ENCODE results near the gene CCDC194. TPM values are rescaled to one million over a fixed set of nuclear protein-coding genes. Genes with fewer than 3 reads are reported as not detected.
A peak's percentile ranks its signal among the peaks of the same experiment; 100 is the strongest.

The CCDC194 gene
- total and polyA plus RNA-seq, 4 donors, result 0.12 to 0.50 TPM; not detected in 2

- H3K4me3 ChIP-seq (ENCODE audit: low read depth in 1 of 3, low read length in 3 of 3), result no peak overlapping the region
- 97% methylated on average over 7 of the region's 7 CpGs for WGBS
- TF ChIP-seq MAX (IDR thresholded peaks at IDR 0.05), result no peak
- no peak for TF ChIP-seq ZBTB33 (IDR thresholded peaks at IDR 0.05)
- no peak for TF ChIP-seq HNF4A (conservative IDR thresholded peaks at IDR 0.05)
- TF ChIP-seq FOXA2 (IDR thresholded peaks at IDR 0.05), result no peak
- no peak for TF ChIP-seq YY1 (IDR thresholded peaks at IDR 0.05)
- no peak for TF ChIP-seq SP1 (IDR thresholded peaks at IDR 0.05)
- no peaks in the 10 kb centered on the region for H3K9me3 ChIP-seq (ENCODE audit: control insufficient read depth in 4 of 4, low read length in 3 of 4)
- no peak for DNase-seq (ENCODE audit: low spot score)
- peaks cover 8 to 22% (median 15%) of the 10 kb centered on the region in 4 donors for H3K4me1 ChIP-seq (ENCODE audit: control insufficient read depth in 4 of 4, insufficient read depth in 4 of 4, low read length in 3 of 4)
- H3K27ac ChIP-seq (ENCODE audit: low read depth in 1 of 2, low read length in 2 of 2), result no peak overlapping the region
- peaks cover 0 to 3% (median 0%) of the 10 kb centered on the region in 4 donors for H3K36me3 ChIP-seq (ENCODE audit: control insufficient read depth in 4 of 4, insufficient read depth in 3 of 4, low read depth in 1 of 4, low read length in 3 of 4)
- H3K9ac ChIP-seq (ENCODE audit: low read depth in 1 of 2, low read length in 2 of 2), result no peak overlapping the region
- no peaks in the 10 kb centered on the region for H3K27me3 ChIP-seq (ENCODE audit: control insufficient read depth in 4 of 4, insufficient read depth in 4 of 4, low read length in 3 of 4)
Observed at GRCh38 chr19:17341845-17342244, 52.2 kb downstream of the CCDC194 start.

GRCh38 chr19:17341386-17341785, 52.6 kb downstream of the CCDC194 start:
- peaks cover 0 to 3% (median 0%) of the 10 kb centered on the region in 4 donors for H3K36me3 ChIP-seq (ENCODE audit: control insufficient read depth in 4 of 4, insufficient read depth in 3 of 4, low read depth in 1 of 4, low read length in 3 of 4)
- DNase-seq (ENCODE audit: low spot score), result no peak
- H3K4me1 ChIP-seq (ENCODE audit: control insufficient read depth in 4 of 4, insufficient read depth in 4 of 4, low read length in 3 of 4), result peaks cover 8 to 25% (median 17%) of the 10 kb centered on the region in 4 donors
- TF ChIP-seq FOXA2 (IDR thresholded peaks at IDR 0.05) (no peak), FOXA1 (IDR thresholded peaks at IDR 0.05) (no peak), JUND (IDR thresholded peaks at IDR 0.05) (no peak), RXRA (IDR thresholded peaks at IDR 0.05) (no peak), CTCF (IDR thresholded peaks at IDR 0.05; ENCODE audit: low read depth, low read length, missing input control) (no peak), GABPA (IDR thresholded peaks at IDR 0.05 in 1 of 2, conservative IDR thresholded peaks at IDR 0.05 in 1 of 2) (no peak)
- no peak overlapping the region for H3K9ac ChIP-seq (ENCODE audit: low read depth in 1 of 2, low read length in 2 of 2)
- 95% methylated on average over 15 of the region's 15 CpGs for WGBS
- H3K27me3 ChIP-seq (ENCODE audit: control insufficient read depth in 4 of 4, insufficient read depth in 4 of 4, low read length in 3 of 4), result no peaks in the 10 kb centered on the region
- H3K9me3 ChIP-seq (ENCODE audit: control insufficient read depth in 4 of 4, low read length in 3 of 4), result no peaks in the 10 kb centered on the region
- H3K27ac ChIP-seq (ENCODE audit: low read depth in 1 of 2, low read length in 2 of 2), result peak overlapping the region; percentile 49 to 75
- H3K4me3 ChIP-seq (ENCODE audit: low read depth in 1 of 3, low read length in 3 of 3), result no peak overlapping the region

GRCh38 chr19:17340871-17341357, 53.1 kb downstream of the CCDC194 start:
- 65% methylated on average over 17 of the region's 17 CpGs for WGBS
- no peaks in the 10 kb centered on the region for H3K9me3 ChIP-seq (ENCODE audit: control insufficient read depth in 4 of 4, low read length in 3 of 4)
- H3K27ac ChIP-seq (ENCODE audit: low read depth in 1 of 2, low read length in 2 of 2), result peak overlapping the region; percentile 49 to 75
- peaks cover 0 to 3% (median 0%) of the 10 kb centered on the region in 4 donors for H3K36me3 ChIP-seq (ENCODE audit: control insufficient read depth in 4 of 4, insufficient read depth in 3 of 4, low read depth in 1 of 4, low read length in 3 of 4)
- no peak for DNase-seq (ENCODE audit: low spot score)
- H3K4me3 ChIP-seq (ENCODE audit: low read depth in 1 of 3, low read length in 3 of 3), result no peak overlapping the region
- no peak overlapping the region for H3K9ac ChIP-seq (ENCODE audit: low read depth in 1 of 2, low read length in 2 of 2)
- H3K27me3 ChIP-seq (ENCODE audit: control insufficient read depth in 4 of 4, insufficient read depth in 4 of 4, low read length in 3 of 4), result no peaks in the 10 kb centered on the region
- H3K4me1 ChIP-seq (ENCODE audit: control insufficient read depth in 4 of 4, insufficient read depth in 4 of 4, low read length in 3 of 4), result peaks cover 8 to 25% (median 17%) of the 10 kb centered on the region in 4 donors
- peak; percentile 51 to 79 for TF ChIP-seq RXRA (IDR thresholded peaks at IDR 0.05)
- peak in 1 of 2 donors; percentile 42 for TF ChIP-seq JUND (IDR thresholded peaks at IDR 0.05)
- TF ChIP-seq SP1 (IDR thresholded peaks at IDR 0.05), result peak; percentile 76
- no peak for TF ChIP-seq ZBTB33 (IDR thresholded peaks at IDR 0.05)
- TF ChIP-seq GABPA (IDR thresholded peaks at IDR 0.05 in 1 of 2, conservative IDR thresholded peaks at IDR 0.05 in 1 of 2), result peak in 1 of 2 donors; percentile 12
- peak; percentile 52 to 53 for TF ChIP-seq HNF4A (conservative IDR thresholded peaks at IDR 0.05)
- TF ChIP-seq YY1 (IDR thresholded peaks at IDR 0.05), result no peak

Other genes with a start within 250 kb of the CCDC194 start
- gene USE1, start 178.8 kb downstream of the CCDC194 start, total RNA-seq, result 10 to 100 TPM in 1 of 2 donors, 1 to 10 TPM in 1; 9.6 to 13.6 TPM
- gene USE1, start 178.8 kb downstream of the CCDC194 start, polyA plus RNA-seq, result 10 to 100 TPM; 22.6 to 27.8 TPM
- gene OCEL1, start 168.0 kb downstream of the CCDC194 start, total RNA-seq, result 10 to 100 TPM in 1 of 2 donors, 1 to 10 TPM in 1; 4.9 to 10.5 TPM
- gene OCEL1, start 168.0 kb downstream of the CCDC194 start, polyA plus RNA-seq, result 10 to 100 TPM; 31.1 to 32.5 TPM
- 10 to 100 TPM; 52.2 to 86.1 TPM for gene NR2F6, start 148.3 kb downstream of the CCDC194 start, total RNA-seq
- 10 to 100 TPM; 30.5 to 53.1 TPM for gene NR2F6, start 148.3 kb downstream of the CCDC194 start, polyA plus RNA-seq
- 1 to 10 TPM; 2.1 to 2.6 TPM for gene USHBP1, start 129.5 kb downstream of the CCDC194 start, total RNA-seq
- gene USHBP1, start 129.5 kb downstream of the CCDC194 start, polyA plus RNA-seq, result 1 to 10 TPM; 1.2 to 1.6 TPM
- gene BABAM1, start 126.8 kb downstream of the CCDC194 start, total RNA-seq, result 10 to 100 TPM; 29.3 to 47.0 TPM
- 10 to 100 TPM; 31.3 to 35.7 TPM for gene BABAM1, start 126.8 kb downstream of the CCDC194 start, polyA plus RNA-seq
- 10 to 100 TPM in 1 of 2 donors, under 1 TPM in 1; 0.42 to 43.2 TPM for gene ANKLE1, start 112.3 kb downstream of the CCDC194 start, total RNA-seq
- gene ANKLE1, start 112.3 kb downstream of the CCDC194 start, polyA plus RNA-seq, result under 1 TPM; 0.10 to 0.15 TPM
- 10 to 100 TPM in 1 of 2 donors, 1 to 10 TPM in 1; 6.3 to 26.9 TPM for gene ABHD8, start 90.8 kb downstream of the CCDC194 start, total RNA-seq
- gene ABHD8, start 90.8 kb downstream of the CCDC194 start, polyA plus RNA-seq, result 10 to 100 TPM in 1 of 2 donors, 1 to 10 TPM in 1; 8.6 to 20.2 TPM
- gene MRPL34, start 88.3 kb downstream of the CCDC194 start, total RNA-seq, result 100 to 1,000 TPM in 1 of 2 donors, 10 to 100 TPM in 1; 23.3 to 123 TPM
- gene MRPL34, start 88.3 kb downstream of the CCDC194 start, polyA plus RNA-seq, result 100 to 1,000 TPM; 158 to 301 TPM
- gene DDA1, start 84.6 kb downstream of the CCDC194 start, total RNA-seq, result 10 to 100 TPM in 1 of 2 donors, 1 to 10 TPM in 1; 7.9 to 13.5 TPM
- gene DDA1, start 84.6 kb downstream of the CCDC194 start, polyA plus RNA-seq, result 10 to 100 TPM; 28.2 to 37.9 TPM
- 1 to 10 TPM; 1.8 to 5.8 TPM for gene ANO8, start 59.3 kb downstream of the CCDC194 start, total RNA-seq
- 1 to 10 TPM in 1 of 2 donors, under 1 TPM in 1; 0.75 to 2.3 TPM for gene ANO8, start 59.3 kb downstream of the CCDC194 start, polyA plus RNA-seq
- 10 to 100 TPM in 1 of 2 donors, 1 to 10 TPM in 1; 9.8 to 15.5 TPM for gene GTPBP3, start 56.6 kb downstream of the CCDC194 start, total RNA-seq
- 1 to 10 TPM; 4.9 to 9.4 TPM for gene GTPBP3, start 56.6 kb downstream of the CCDC194 start, polyA plus RNA-seq
- gene PLVAP, start 16.9 kb downstream of the CCDC194 start, total RNA-seq, result 10 to 100 TPM in 1 of 2 donors, 1 to 10 TPM in 1; 7.4 to 11.8 TPM
- gene PLVAP, start 16.9 kb downstream of the CCDC194 start, polyA plus RNA-seq, result 1 to 10 TPM; 4.2 to 9.9 TPM
- gene BST2, start 11.4 kb upstream of the CCDC194 start, total RNA-seq, result 10 to 100 TPM; 25.6 to 67.4 TPM
- 100 to 1,000 TPM; 179 to 239 TPM for gene BST2, start 11.4 kb upstream of the CCDC194 start, polyA plus RNA-seq
- gene MVB12A, start 25.9 kb upstream of the CCDC194 start, total RNA-seq, result 10 to 100 TPM in 1 of 2 donors, 1 to 10 TPM in 1; 9.8 to 17.2 TPM
- 10 to 100 TPM; 14.3 to 22.8 TPM for gene MVB12A, start 25.9 kb upstream of the CCDC194 start, polyA plus RNA-seq
- gene TMEM221, start 54.5 kb upstream of the CCDC194 start, total RNA-seq, result under 1 TPM; 0.08 to 0.14 TPM
- under 1 TPM; 0.06 to 0.15 TPM for gene TMEM221, start 54.5 kb upstream of the CCDC194 start, polyA plus RNA-seq
- not detected for gene NXNL1, start 66.7 kb upstream of the CCDC194 start, total RNA-seq
- gene NXNL1, start 66.7 kb upstream of the CCDC194 start, polyA plus RNA-seq, result not detected
- 1 to 10 TPM; 3.5 to 7.4 TPM for gene SLC27A1, start 76.3 kb upstream of the CCDC194 start, total RNA-seq
- 1 to 10 TPM; 2.4 to 4.4 TPM for gene SLC27A1, start 76.3 kb upstream of the CCDC194 start, polyA plus RNA-seq
- 10 to 100 TPM; 16.9 to 25.7 TPM for gene PGLS, start 117.5 kb upstream of the CCDC194 start, total RNA-seq
- gene PGLS, start 117.5 kb upstream of the CCDC194 start, polyA plus RNA-seq, result 10 to 100 TPM; 32.8 to 62.2 TPM
- gene COLGALT1, start 161.5 kb upstream of the CCDC194 start, total RNA-seq, result 10 to 100 TPM; 22.4 to 32.2 TPM
- gene COLGALT1, start 161.5 kb upstream of the CCDC194 start, polyA plus RNA-seq, result 10 to 100 TPM; 14.4 to 22.5 TPM